MCF 10A (cell line): Measurements from ENCODE around the gene LIG1. TPM values are rescaled to one million over a fixed set of nuclear protein-coding genes. Genes with fewer than 3 reads are reported as not detected.
"Not testable (repeated sequence)": the region's sequence is repeated elsewhere in the genome, so short reads cannot be mapped to it uniquely, and the experiment has no call there.

Source experiments
- BruUV-seq: library from RNA; stranded (reverse); fragments of 400-500 nt; replicated peaks from 2 replicates; lab custom pipeline; 2021; lab: Mats Ljungman, UMichigan
- CTCF ChIA-PET: fragments of 300-600 bp; sonication (Branson Sonifier 250); formaldehyde crosslinking; extraction: SDS; loops from one replicate; lab custom pipeline; 2021; ENCODE audit warnings: antibody characterized with exemption, inconsistent platforms; lab: Yijun Ruan, JAX
- POLR2A ChIA-PET: fragments of 300-600, 350-650 bp; sonication (Branson Sonifier 250); formaldehyde crosslinking; extraction: SDS; loops from one replicate; lab custom pipeline; 2020; ENCODE audit warnings: antibody characterized with exemption, inconsistent platforms; lab: Yijun Ruan, JAX
- DNase-seq: peaks from one replicate; pipeline ENCODE4 v3.0.0-alpha.2; 2018; ENCODE audit not compliant: unreplicated experiment
- H3K27ac Mint-ChIP-seq: one replicate; pipeline ENCODE4 v1.8.0; 2022; ENCODE audit warnings: mild to moderate bottlenecking, low read depth, mixed read lengths; ENCODE audit not compliant: unreplicated experiment
- H3K27me3 Mint-ChIP-seq: one replicate; pipeline ENCODE4 v1.8.0; 2022; ENCODE audit warnings: mixed read lengths; ENCODE audit not compliant: insufficient read depth, unreplicated experiment
- H3K36me3 Mint-ChIP-seq: one replicate; pipeline ENCODE4 v1.8.0; 2022; ENCODE audit warnings: mild to moderate bottlenecking, moderate library complexity, mixed read lengths; ENCODE audit not compliant: insufficient read depth, unreplicated experiment
- H3K4me1 Mint-ChIP-seq: one replicate; pipeline ENCODE4 v1.8.0; 2022; ENCODE audit warnings: mixed read lengths; ENCODE audit not compliant: insufficient read depth, unreplicated experiment
- H3K4me3 Mint-ChIP-seq: one replicate; pipeline ENCODE4 v1.8.0; 2022; ENCODE audit warnings: mild to moderate bottlenecking, moderate library complexity, mixed read lengths; ENCODE audit not compliant: unreplicated experiment
- H3K9me3 Mint-ChIP-seq: one replicate; pipeline ENCODE4 v1.8.0; 2022; ENCODE audit warnings: mixed read lengths; ENCODE audit not compliant: unreplicated experiment
- intact Hi-C: fragments of 100-400 bp; cut with micrococcal nuclease; formaldehyde crosslinking; loops from 2 replicates; pipeline ENCODE4 v1.14.1; 2022
- total RNA-seq: library from RNA; stranded (reverse); gene quantifications from 2 replicates; pipeline ENCODE4 v1.2.3, GENCODE V29; 2022
- TF ChIP-seq, protein P1 (sequence below): fragments of 200-600 bp; IDR thresholded peaks from one replicate; pipeline ENCODE4 v1.8.0; 2022; ENCODE audit warnings: antibody characterized with exemption, mild to moderate bottlenecking; ENCODE audit not compliant: unreplicated experiment

Gene LIG1
- total RNA-seq, 1 experiment from 2014 or later, result 14.6 TPM

DNA sequence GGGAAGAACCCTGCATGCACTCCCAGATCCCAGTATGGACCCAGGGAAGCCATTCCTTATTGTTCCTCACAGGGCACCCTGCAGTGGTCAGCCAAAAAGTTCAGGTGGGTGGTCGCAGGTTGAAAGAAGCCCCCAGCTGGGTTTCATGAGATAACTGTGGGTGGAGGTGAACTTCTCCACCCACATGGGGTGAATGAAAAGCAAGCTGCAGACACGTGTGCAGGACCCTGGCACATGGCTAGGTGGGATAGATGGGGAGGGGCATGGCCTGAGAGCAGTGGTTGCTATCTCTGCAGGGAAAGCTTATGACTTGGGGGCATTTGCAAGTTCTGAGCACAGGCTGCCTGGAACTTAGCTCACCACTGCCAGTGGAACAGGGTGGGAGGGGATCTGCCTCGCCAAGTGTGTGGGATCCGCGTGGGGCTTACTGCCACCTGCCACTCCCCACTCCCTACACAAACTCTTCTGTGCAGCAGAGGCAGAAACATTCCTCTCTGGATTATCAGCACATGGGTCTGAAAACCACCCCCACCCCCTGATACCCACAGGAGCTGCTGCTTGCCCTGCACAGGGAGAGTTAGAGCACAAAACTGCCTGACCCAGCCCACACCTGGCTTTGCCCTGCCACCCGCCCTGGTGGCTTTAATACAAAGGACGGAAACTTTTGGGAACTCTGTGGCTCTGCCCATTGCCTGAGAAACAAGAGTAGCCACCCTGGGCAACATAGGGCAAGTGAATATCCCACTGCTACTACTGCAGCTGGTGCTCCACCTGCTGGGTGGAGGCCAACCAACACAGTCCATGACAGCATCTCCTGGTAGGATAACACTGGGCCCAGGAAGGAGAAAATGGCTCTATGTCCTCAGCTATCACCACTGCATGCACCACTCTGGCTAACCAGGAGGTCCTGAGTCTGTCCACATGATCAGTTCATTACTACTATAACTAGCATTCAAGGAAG, 84.0 kb downstream of the LIG1 start:
- Mint-ChIP-seq H3K9me3 (no peaks in the 10 kb centered on the region), H3K4me3 (no peak overlapping the region), H3K36me3 (no peaks in the 10 kb centered on the region), H3K27ac (no peak overlapping the region), H3K27me3 (peaks cover 61% of the 10 kb centered on the region), H3K4me1 (peaks cover 5% of the 10 kb centered on the region)
- intact Hi-C loops, result no loop called here
- ChIA-PET POLR2A (no interaction called here), CTCF (interaction anchor here (0.6 kb wide), 1 partner anchor 17 kb away, joined by 4 read pairs; no protein-coding TSS in a partner anchor)
- TF ChIP-seq, protein P1, sequence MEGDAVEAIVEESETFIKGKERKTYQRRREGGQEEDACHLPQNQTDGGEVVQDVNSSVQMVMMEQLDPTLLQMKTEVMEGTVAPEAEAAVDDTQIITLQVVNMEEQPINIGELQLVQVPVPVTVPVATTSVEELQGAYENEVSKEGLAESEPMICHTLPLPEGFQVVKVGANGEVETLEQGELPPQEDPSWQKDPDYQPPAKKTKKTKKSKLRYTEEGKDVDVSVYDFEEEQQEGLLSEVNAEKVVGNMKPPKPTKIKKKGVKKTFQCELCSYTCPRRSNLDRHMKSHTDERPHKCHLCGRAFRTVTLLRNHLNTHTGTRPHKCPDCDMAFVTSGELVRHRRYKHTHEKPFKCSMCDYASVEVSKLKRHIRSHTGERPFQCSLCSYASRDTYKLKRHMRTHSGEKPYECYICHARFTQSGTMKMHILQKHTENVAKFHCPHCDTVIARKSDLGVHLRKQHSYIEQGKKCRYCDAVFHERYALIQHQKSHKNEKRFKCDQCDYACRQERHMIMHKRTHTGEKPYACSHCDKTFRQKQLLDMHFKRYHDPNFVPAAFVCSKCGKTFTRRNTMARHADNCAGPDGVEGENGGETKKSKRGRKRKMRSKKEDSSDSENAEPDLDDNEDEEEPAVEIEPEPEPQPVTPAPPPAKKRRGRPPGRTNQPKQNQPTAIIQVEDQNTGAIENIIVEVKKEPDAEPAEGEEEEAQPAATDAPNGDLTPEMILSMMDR, result no peak
- DNase-seq, result no peak
- BruUV-seq, result no TSS peak

DNA sequence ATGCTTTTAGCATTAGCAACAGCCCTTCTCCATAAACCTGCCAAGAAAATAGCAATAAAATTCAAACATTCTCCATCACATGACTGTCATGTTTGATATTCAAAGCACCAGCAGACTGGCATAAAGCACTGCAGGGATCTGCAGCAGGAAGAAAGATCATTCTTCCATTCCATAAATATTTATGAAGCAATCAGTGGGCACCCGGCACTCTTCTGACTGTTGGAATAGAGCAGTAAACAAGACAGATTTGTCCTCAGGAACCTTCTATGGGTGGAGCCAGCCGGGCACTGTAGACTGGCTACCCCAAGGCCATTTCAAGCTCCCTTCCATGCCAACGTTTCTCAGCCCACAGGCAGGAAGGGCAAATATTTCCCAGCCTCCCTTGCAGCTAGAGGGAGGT, 85.1 kb downstream of the LIG1 start:
- Mint-ChIP-seq H3K4me3 (no peak overlapping the region), H3K9me3 (no peaks in the 10 kb centered on the region), H3K27me3 (peaks cover 61% of the 10 kb centered on the region), H3K27ac (no peak overlapping the region), H3K36me3 (no peaks in the 10 kb centered on the region), H3K4me1 (peaks cover 2% of the 10 kb centered on the region)
- TF ChIP-seq, protein P1, result no peak
- BruUV-seq, result no TSS peak
- DNase-seq, result no peak
- intact Hi-C loops, result no loop called here
- POLR2A ChIA-PET, result no interaction called here
- CTCF ChIA-PET, result interaction anchor here (1.2 kb wide), 1 partner anchor 16 kb away, joined by 3 read pairs; no protein-coding TSS in a partner anchor

- no peaks in the 10 kb centered on the region for H3K36me3 Mint-ChIP-seq
- H3K27ac Mint-ChIP-seq, result no peak overlapping the region
- H3K4me3 Mint-ChIP-seq, result no peak overlapping the region
- TF ChIP-seq, protein P1, result no peak
- ChIA-PET CTCF (no interaction called here), POLR2A (no interaction called here)
- no peak for DNase-seq
- BruUV-seq, result no TSS peak
- H3K27me3 Mint-ChIP-seq, result peaks cover 62% of the 10 kb centered on the region
- intact Hi-C loops, result no loop called here
- H3K9me3 Mint-ChIP-seq, result no peaks in the 10 kb centered on the region
- no peaks in the 10 kb centered on the region for H3K4me1 Mint-ChIP-seq
Observed at GRCh38 chr19:48081106-48081505, 89.0 kb downstream of the LIG1 start.

DNA sequence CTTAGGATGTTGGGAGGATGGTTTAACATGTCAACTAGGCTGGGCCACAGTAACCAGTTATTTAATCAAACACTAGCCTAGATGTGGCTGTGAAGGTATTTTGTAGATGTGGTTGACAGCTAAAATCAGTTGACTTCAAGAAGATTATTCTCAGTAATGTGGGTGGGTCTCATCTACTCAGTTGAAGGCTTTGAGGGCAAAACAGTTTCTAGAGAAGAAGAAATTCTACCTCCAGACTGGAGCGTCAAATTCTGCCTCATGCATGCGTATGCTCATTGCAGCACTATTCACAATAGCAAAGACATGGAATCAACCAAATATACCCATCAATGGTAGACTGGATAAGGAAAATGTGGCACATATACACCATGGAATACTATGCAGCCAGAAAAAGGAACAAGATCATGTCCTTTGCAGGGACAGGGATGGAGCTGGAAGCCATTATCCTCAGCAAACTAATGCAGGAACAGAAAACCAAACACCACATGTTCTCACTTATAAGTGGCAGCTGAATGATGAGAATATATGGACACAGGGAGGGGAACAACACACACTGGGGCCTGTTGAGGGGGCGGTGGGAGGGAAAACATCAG, 99.9 kb downstream of the LIG1 start:
- not testable (repeated sequence) for H3K9me3 Mint-ChIP-seq, H3K4me1 Mint-ChIP-seq
- CTCF ChIA-PET, result interaction anchor here (0.6 kb wide), 1 partner anchor 21 kb away, joined by 3 read pairs; no protein-coding TSS in a partner anchor

More for the DNA sequence above, 99.9 kb downstream of the LIG1 start:
- POLR2A ChIA-PET, H3K4me3 Mint-ChIP-seq, DNase-seq, H3K36me3 Mint-ChIP-seq, H3K27ac Mint-ChIP-seq, intact Hi-C loops, BruUV-seq: not testable (repeated sequence)
- peaks cover 27% of the 10 kb centered on the region for H3K27me3 Mint-ChIP-seq
